ENCODE data around the gene BSDC1. TPM values are rescaled to one million over a fixed set of nuclear protein-coding genes. Genes with fewer than 3 reads are reported as not detected.
A peak's percentile ranks its signal among the peaks of the same experiment; 100 is the strongest.

The BSDC1 gene
- total and polyA plus RNA-seq, 2 of the 13 experiments (the other 11 are each of a cell fraction or from before 2014, with no cell fraction given) = 40.3 to 64.2 TPM

GRCh38 chr1:32400876-32401631 lies 6.8 kb upstream of the BSDC1 start (continued):
- TF ChIP-seq, protein P1, sequence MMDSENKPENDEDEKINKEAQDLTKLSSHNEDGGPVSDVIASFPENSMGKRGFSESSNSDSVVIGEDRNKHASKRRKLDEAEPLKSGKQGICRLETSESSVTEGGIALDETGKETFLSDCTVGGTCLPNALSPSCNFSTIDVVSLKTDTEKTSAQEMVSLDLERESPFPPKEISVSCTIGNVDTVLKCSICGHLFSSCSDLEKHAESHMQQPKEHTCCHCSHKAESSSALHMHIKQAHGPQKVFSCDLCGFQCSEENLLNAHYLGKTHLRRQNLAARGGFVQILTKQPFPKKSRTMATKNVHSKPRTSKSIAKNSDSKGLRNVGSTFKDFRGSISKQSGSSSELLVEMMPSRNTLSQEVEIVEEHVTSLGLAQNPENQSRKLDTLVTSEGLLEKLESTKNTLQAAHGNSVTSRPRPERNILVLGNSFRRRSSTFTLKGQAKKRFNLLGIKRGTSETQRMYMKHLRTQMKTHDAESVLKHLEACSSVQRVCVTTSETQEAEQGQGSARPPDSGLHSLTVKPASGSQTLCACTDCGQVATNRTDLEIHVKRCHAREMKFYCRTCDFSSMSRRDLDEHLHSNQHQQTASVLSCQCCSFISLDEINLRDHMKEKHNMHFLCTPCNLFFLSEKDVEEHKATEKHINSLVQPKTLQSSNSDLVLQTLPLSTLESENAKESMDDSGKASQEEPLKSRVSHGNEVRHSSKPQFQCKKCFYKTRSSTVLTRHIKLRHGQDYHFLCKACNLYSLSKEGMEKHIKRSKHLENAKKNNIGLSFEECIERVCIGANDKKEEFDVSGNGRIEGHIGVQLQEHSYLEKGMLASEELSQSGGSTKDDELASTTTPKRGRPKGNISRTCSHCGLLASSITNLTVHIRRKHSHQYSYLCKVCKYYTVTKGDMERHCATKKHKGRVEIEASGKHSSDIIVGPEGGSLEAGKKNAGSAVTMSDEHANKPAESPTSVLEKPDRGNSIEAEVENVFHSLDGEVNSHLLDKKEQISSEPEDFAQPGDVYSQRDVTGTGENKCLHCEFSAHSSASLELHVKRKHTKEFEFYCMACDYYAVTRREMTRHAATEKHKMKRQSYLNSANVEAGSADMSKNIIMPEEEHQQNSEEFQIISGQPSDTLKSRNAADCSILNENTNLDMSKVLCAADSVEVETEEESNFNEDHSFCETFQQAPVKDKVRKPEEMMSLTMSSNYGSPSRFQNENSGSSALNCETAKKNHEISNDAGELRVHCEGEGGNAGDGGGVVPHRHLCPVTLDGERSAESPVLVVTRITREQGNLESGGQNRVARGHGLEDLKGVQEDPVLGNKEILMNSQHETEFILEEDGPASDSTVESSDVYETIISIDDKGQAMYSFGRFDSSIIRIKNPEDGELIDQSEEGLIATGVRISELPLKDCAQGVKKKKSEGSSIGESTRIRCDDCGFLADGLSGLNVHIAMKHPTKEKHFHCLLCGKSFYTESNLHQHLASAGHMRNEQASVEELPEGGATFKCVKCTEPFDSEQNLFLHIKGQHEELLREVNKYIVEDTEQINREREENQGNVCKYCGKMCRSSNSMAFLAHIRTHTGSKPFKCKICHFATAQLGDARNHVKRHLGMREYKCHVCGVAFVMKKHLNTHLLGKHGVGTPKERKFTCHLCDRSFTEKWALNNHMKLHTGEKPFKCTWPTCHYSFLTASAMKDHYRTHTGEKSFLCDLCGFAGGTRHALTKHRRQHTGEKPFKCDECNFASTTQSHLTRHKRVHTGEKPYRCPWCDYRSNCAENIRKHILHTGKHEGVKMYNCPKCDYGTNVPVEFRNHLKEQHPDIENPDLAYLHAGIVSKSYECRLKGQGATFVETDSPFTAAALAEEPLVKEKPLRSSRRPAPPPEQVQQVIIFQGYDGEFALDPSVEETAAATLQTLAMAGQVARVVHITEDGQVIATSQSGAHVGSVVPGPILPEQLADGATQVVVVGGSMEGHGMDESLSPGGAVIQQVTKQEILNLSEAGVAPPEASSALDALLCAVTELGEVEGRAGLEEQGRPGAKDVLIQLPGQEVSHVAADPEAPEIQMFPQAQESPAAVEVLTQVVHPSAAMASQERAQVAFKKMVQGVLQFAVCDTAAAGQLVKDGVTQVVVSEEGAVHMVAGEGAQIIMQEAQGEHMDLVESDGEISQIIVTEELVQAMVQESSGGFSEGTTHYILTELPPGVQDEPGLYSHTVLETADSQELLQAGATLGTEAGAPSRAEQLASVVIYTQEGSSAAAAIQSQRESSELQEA (CRISPR knock-in tag; IDR thresholded peaks at IDR 0.05; ENCODE audit: not compliant biosample characterization) = no peak
- TF ChIP-seq ZFP91 (CRISPR knock-in tag; IDR thresholded peaks at IDR 0.05; ENCODE audit: borderline replicate concordance) (peak; percentile 44; the same call in 1 of the 2 replicates), MNT (IDR thresholded peaks at IDR 0.05) (no peak), HDAC2 (CRISPR knock-in tag; IDR thresholded peaks at IDR 0.05) (no peak), ZNF607 (CRISPR knock-in tag; IDR thresholded peaks at IDR 0.05; ENCODE audit: borderline replicate concordance) (no peak), DDIT3 (CRISPR knock-in tag; IDR thresholded peaks at IDR 0.05) (no peak), TCF12 (IDR thresholded peaks at IDR 0.05) (no peak), TCF12 (CRISPR knock-in tag; IDR thresholded peaks at IDR 0.05) (no peak), ZNF30 (CRISPR knock-in tag; IDR thresholded peaks at IDR 0.05) (no peak), ZSCAN9 (CRISPR knock-in tag; IDR thresholded peaks at IDR 0.05; ENCODE audit: borderline replicate concordance) (no peak), IRF2 (CRISPR knock-in tag; IDR thresholded peaks at IDR 0.05) (no peak; the same call in 1 of the 2 replicates), ZNF569 (CRISPR knock-in tag; IDR thresholded peaks at IDR 0.05; ENCODE audit: borderline replicate concordance) (no peak), RXRA (CRISPR knock-in tag; IDR thresholded peaks at IDR 0.05) (no peak), ZNF775 (CRISPR knock-in tag; IDR thresholded peaks at IDR 0.05; ENCODE audit: borderline replicate concordance) (no peak), ZNF512 (CRISPR knock-in tag; IDR thresholded peaks at IDR 0.05) (no peak), SOX5 (CRISPR knock-in tag; IDR thresholded peaks at IDR 0.05; ENCODE audit: borderline replicate concordance) (no peak)

Data from HepG2 (cell line).